Airway epithelial cell (primary cell): Measurements from ENCODE around the gene ENOSF1. TPM values are rescaled to one million over a fixed set of nuclear protein-coding genes. Genes with fewer than 3 reads are reported as not detected.

Source experiments
- total RNA-seq: library from RNA; depleted of rRNA; stranded (reverse); fragments of >200 nt; gene quantifications from 2 replicates; pipeline ENCODE4 v1.2.3, GENCODE V29; 2015

Gene ENOSF1, protein sequence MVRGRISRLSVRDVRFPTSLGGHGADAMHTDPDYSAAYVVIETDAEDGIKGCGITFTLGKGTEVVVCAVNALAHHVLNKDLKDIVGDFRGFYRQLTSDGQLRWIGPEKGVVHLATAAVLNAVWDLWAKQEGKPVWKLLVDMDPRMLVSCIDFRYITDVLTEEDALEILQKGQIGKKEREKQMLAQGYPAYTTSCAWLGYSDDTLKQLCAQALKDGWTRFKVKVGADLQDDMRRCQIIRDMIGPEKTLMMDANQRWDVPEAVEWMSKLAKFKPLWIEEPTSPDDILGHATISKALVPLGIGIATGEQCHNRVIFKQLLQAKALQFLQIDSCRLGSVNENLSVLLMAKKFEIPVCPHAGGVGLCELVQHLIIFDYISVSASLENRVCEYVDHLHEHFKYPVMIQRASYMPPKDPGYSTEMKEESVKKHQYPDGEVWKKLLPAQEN
- total RNA-seq: 19.8 and 22.8 TPM in 2 replicates

DNA sequence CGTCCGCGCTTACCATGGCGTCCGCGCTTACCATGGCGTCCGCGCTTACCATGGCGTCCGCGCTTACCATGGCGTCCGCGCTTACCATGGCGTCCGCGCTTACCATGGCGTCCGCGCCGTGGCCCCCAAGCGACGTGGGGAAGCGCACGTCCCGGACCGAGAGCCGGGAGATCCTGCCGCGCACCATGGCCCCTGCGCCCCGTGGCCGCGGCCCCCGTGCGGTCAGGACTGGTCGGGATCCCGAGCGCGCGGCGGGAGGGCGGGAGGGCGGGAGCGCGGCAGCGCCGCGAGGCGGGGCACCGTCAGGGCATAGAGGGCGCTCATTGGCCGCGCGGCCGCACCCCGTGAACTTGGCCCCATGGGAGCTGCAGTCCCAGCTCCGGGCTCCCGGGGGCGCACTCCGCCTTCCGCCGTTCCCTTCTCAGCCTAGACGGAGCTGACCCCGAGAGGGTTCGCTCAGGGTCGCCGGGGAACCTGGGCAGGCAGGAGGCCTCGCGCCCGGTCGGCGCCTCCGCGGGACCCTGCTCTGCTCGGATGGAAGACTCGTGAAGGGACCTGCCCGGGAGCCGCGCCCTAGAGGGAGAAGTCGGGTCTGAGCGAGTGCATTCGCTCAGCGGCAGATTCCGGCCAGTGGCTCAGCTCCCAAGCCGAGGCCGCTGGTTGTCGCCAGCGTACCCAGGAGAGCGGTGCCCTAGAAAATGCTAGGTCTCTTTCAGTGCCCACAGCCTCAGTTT, at the start of gene ENOSF1:
Gene ENOSF1, minus strand, starts transcription at position 230 of the 734 bp plus-strand sequence. Its CDS starts 43 bp downstream, at position 187.

DNA sequence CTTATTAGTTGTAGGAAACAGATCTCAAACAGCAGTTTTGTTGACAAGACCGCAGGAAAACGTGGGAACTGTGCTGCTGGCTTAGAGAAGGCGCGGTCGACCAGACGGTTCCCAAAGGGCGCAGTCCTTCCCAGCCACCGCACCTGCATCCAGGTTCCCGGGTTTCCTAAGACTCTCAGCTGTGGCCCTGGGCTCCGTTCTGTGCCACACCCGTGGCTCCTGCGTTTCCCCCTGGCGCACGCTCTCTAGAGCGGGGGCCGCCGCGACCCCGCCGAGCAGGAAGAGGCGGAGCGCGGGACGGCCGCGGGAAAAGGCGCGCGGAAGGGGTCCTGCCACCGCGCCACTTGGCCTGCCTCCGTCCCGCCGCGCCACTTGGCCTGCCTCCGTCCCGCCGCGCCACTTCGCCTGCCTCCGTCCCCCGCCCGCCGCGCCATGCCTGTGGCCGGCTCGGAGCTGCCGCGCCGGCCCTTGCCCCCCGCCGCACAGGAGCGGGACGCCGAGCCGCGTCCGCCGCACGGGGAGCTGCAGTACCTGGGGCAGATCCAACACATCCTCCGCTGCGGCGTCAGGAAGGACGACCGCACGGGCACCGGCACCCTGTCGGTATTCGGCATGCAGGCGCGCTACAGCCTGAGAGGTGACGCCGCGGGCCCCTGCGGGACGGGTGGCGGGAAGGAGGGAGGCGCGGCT, 55.0 kb downstream of the ENOSF1 start, which contains the start of gene TYMS:
Gene TYMS, plus strand, starts transcription at position 343 of the 690 bp plus-strand sequence. Its CDS starts 90 bp downstream, at position 433.

Other genes with a start within 250 kb of the ENOSF1 start
- not detected in 2 replicates for gene COLEC12, start 211.9 kb downstream of the ENOSF1 start, total RNA-seq
- not detected in 2 replicates for gene CETN1, start 132.2 kb downstream of the ENOSF1 start, total RNA-seq
- 0.07 TPM in 1 of 2 replicates, not detected in the other for gene CLUL1, start 115.6 kb downstream of the ENOSF1 start, total RNA-seq
- 22.6 and 36.3 TPM in 2 replicates for gene TYMS, start 55.0 kb downstream of the ENOSF1 start, total RNA-seq
- 139 and 142 TPM in 2 replicates for gene YES1, start 99.6 kb upstream of the ENOSF1 start, total RNA-seq
- not detected in 2 replicates for gene ADCYAP1, start 192.2 kb upstream of the ENOSF1 start, total RNA-seq